ENCODE results near the gene SGPL1. TPM values are rescaled to one million over a fixed set of nuclear protein-coding genes. Genes with fewer than 3 reads are reported as not detected.

The SGPL1 gene
- total and polyA plus RNA-seq, 2 of the 8 experiments (the other 6 are each of a cell fraction or from before 2014, with no cell fraction given) = 20.5 to 51.6 TPM

- DNase-seq (ENCODE audit: low read depth in 1 of 2, low spot score in 2 of 2) = no peak
- Histone ChIP-seq H4K8ac (ENCODE audit: extremely low read depth, insufficient read depth, low read length) (no peak overlapping the region), H3K4me2 (ENCODE audit: insufficient read depth in 1 of 2, low read depth in 2 of 2, low read length in 2 of 2) (no peak overlapping the region), H3K4me3 (ENCODE audit: extremely low read depth in 1 of 4, insufficient read depth in 2 of 4, low read depth in 3 of 4, low read length in 4 of 4) (no peak overlapping the region), H3K79me1 (ENCODE audit: low read depth, low read length) (no peaks in the 10 kb centered on the region; the same call in 1 of the 2 replicates), H3K4me1 (replicated peaks in 1 of 4; ENCODE audit: control insufficient read depth in 3 of 4, insufficient read depth in 4 of 4, low read length in 3 of 4) (no peaks in the 10 kb centered on the region), H3K18ac (ENCODE audit: extremely low read depth, low read length) (no peak overlapping the region), H3K36me3 (ENCODE audit: control insufficient read depth in 2 of 4, insufficient read depth in 4 of 4, low read length in 3 of 4) (peaks cover 2 to 33% (median 15%) of the 10 kb centered on the region in 4 experiments; a peak in 7 of 8 replicates), H3K23ac (ENCODE audit: insufficient read length) (no peak overlapping the region), H3K9me3 (ENCODE audit: insufficient read depth in 2 of 2, low read depth in 1 of 2, low read length in 1 of 2) (no peaks in the 10 kb centered on the region), H2AFZ (ENCODE audit: low read length) (no peak overlapping the region), H3K14ac (ENCODE audit: insufficient read length) (no peak overlapping the region), H3K9ac (replicated peaks in 1 of 4; ENCODE audit: extremely low read depth in 1 of 4, low read depth in 3 of 4, low read length in 3 of 4) (no peak overlapping the region), H3K79me2 (ENCODE audit: control insufficient read depth in 1 of 2, insufficient read depth in 2 of 2, low read length in 2 of 2) (no peaks in the 10 kb centered on the region), H3K23me2 (ENCODE audit: low read depth, low read length) (no peaks in the 10 kb centered on the region), H2BK15ac (ENCODE audit: low read length) (no peak overlapping the region), H2BK20ac (ENCODE audit: low read length) (no peak overlapping the region), H4K91ac (replicated peaks; ENCODE audit: insufficient read length, low read length) (no peak overlapping the region), H2AK5ac (ENCODE audit: low read depth, low read length) (no peak overlapping the region), H2BK12ac (ENCODE audit: low read depth, low read length) (no peak overlapping the region), H2BK120ac (replicated peaks; ENCODE audit: low read depth, low read length) (no peak overlapping the region), H3K56ac (replicated peaks; ENCODE audit: insufficient read length, low read depth, low read length) (no peak overlapping the region), H3K4ac (replicated peaks; ENCODE audit: insufficient read length, low read depth, low read length) (no peak overlapping the region), H2BK5ac (ENCODE audit: low read depth, low read length) (no peak overlapping the region), H3K27me3 (replicated peaks in 1 of 4; ENCODE audit: control insufficient read depth in 3 of 4, extremely low read depth in 1 of 4, insufficient read depth in 3 of 4, low read length in 3 of 4) (no peaks in the 10 kb centered on the region), H3K27ac (ENCODE audit: low read depth, low read length) (no peak overlapping the region), H4K20me1 (replicated peaks in 1 of 2; ENCODE audit: control insufficient read depth in 1 of 2, insufficient read depth in 2 of 2, low read length in 2 of 2) (peaks cover 0 to 2% of the 10 kb centered on the region in 2 experiments), H4K5ac (ENCODE audit: insufficient read length, low read depth, low read length) (no peak overlapping the region)
- POLR2A ChIA-PET (ENCODE audit: partially characterized antibody) = no interaction called here
- CTCF ChIA-PET (ENCODE audit: partially characterized antibody) = no interaction called here
- WGBS, 2 experiments (ENCODE audit: extremely low coverage in 1 of 2, insufficient coverage in 1 of 2, insufficient read length in 1 of 2, insufficient replicate concordance in 2 of 2, low coverage in 1 of 2, low lambda C conversion rate in 2 of 2, missing lambda C conversion rate in 1 of 2) = 92% methylated on average over 2 of the region's 2 CpGs; no CpG with 5 or more reads in 1 of the 2 experiments
- FAIRE-seq = no peak
- TF ChIP-seq EP300 (IDR thresholded peaks at IDR 0.05; ENCODE audit: borderline replicate concordance in 1 of 2, low read depth in 2 of 2, low read length in 2 of 2) (no peak), GTF2F1 (IDR thresholded peaks at IDR 0.05; ENCODE audit: borderline replicate concordance, low read depth, low read length) (no peak)
These were observed 33.9 kb downstream of the SGPL1 start for GRCh38 chr10:70849582-70850016.
